HG02588 (cell line): ENCODE measurements around the gene SNX2.
"Not testable (repeated sequence)": the region's sequence is repeated elsewhere in the genome, so short reads cannot be mapped to it uniquely, and the experiment has no call there.

Experiments used
- ATAC-seq: cut with Tn5 transposase; IDR thresholded peaks from one replicate; pipeline ENCODE4 v1.9.1; 2021; ENCODE audit warnings: mild to moderate bottlenecking, moderate library complexity; ENCODE audit not compliant: unreplicated experiment

The SNX2 gene, protein sequence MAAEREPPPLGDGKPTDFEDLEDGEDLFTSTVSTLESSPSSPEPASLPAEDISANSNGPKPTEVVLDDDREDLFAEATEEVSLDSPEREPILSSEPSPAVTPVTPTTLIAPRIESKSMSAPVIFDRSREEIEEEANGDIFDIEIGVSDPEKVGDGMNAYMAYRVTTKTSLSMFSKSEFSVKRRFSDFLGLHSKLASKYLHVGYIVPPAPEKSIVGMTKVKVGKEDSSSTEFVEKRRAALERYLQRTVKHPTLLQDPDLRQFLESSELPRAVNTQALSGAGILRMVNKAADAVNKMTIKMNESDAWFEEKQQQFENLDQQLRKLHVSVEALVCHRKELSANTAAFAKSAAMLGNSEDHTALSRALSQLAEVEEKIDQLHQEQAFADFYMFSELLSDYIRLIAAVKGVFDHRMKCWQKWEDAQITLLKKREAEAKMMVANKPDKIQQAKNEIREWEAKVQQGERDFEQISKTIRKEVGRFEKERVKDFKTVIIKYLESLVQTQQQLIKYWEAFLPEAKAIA

DNA sequence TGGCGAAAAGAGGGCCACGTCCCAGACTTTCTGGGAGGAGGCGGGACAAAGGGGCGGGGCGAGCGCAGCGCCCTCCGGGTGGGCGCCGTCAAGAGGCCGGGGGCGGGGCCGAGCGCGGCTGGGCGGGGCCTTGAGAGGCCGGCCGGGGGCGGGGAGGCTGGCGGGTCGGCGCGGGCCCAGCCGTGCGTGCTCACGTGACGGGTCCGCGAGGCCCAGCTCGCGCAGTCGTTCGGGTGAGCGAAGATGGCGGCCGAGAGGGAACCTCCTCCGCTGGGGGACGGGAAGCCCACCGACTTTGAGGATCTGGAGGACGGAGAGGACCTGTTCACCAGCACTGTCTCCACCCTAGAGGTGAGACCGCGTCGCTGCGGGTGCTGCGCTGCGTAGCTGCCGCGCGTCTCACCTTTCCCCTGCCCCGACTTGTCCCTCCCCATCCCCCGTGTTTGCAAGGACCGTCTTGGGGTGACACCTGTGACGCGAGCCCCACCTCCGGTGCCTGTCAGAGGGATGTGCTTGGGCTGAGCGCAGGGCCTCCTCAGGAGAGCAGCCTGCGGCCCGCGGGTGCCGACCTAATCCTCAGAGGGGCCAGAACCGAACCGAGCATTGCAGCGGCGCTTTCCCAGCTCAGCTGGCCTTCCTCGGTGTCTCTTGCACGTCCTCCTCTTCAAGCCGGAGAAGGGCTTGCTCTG, at the start of gene SNX2:
Gene SNX2 (plus strand): TSS at position 220 of the 689 bp plus-strand sequence. CDS start 24 bp downstream, at position 244.
- peak; percentile 89 for ATAC-seq

DNA sequence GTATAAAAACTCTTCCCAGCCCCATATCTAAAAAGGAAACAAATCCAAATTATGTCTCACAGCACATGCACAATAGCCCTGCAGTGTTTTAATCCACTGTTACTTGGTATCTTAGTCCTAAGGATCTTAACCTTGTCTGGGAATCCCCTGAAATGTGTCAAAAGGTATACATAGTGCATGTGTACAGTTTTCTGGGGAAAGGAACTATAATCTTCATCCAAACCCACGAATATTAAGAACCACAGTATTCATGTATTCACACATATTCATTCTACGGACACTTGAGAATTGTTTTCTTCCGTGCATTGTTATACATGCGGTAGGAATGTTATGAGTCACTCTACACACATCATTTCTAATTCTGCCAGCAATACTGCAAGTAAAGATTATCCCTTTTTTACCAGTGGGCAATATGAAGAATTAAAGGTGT, 47.8 kb upstream of the SNX2 start:
- peak; percentile 41 for ATAC-seq

DNA sequence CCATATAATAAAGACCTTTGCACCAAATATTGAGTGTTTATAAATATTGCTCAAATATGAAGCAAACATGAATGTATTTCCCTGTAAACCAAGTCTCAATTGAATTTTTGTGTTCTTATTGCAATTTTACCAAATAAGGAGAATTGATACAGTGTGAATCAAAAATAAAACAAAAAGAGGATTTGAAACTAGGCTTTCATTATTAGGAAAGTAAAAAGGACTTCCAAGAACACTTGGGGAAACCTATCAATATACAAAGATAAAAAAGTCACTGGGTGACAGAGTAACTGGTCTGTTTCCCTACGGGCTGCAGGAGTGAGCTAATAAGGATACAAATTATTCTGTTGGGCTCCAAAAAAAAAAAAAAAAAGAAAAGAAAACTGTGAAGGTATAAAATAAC, 44.8 kb upstream of the SNX2 start:
- ATAC-seq = no peak

DNA sequence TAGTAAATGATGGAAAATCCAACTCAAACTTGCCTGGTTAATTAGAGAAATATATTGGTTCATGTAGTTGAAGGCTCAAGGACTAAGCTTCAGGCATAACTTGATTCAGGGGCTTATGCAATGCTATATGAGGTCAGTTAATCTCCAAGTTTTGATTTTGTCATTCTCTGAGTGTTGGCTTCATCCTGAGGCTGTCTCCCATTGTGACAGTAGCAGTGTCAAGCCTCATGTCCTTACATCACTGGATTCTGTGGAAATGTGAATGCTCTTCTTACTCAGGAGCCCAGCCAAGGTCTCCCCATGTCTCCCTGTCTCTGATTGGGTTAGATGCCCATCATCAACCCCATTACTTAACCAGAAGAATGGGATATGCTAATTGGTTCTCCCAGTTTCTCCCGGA, 44.4 kb upstream of the SNX2 start:
- no peak for ATAC-seq

DNA sequence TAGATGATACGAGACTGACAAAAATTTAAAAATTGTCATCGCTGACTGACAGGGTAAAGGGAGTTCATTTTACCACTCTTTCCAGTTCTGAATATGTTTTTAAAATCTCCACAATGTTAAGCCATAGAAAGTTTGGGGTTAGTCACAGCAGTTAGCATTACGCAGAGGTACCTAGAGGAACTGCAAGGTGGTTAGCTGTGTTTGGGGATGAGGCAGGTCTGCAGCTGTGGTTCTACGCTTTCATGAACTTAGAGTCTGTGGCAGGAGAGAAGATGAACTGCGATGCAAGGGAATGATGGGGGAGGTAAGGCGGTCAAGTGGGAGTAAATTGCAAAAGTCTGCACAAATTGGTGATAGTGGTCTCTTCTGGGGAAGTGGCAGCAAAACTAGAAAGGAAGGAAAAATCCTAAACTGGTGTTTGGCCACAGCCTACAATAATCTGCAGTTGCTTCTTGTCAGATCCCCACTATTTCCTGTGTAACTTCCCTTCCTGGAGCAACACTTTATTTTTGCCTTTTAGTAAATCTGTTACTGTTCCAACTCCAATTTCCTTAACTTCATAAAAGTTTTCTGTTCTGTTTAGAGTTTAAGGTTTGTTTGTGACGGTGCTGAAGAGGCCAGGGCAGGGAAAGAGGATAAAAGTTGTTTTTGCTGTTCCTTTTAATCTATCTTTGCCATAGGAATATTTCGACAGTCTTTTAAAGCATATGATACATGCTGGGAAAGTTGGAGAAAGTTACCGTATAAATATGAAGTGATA, 38.6 kb upstream of the SNX2 start:
- ATAC-seq = no peak

DNA sequence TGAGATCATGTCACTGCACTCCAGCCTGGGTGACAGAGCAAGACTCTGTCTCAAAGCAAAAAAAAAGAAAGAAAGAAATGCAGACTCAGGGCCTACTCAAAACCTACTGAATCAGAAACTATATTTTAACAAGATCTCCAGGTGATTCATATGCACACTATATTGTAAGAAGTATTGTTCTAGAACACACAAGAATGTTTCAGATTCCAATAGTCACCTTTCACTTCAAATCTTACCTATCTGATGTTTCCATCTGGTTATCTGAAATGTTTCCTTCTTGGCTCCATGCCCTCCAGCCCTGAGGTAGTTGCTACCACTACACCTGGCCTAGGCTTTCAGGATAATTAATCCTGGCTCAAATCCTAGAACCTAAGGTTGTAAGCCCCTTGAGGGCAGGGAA, 36.8 kb upstream of the SNX2 start:
- ATAC-seq = no peak

DNA sequence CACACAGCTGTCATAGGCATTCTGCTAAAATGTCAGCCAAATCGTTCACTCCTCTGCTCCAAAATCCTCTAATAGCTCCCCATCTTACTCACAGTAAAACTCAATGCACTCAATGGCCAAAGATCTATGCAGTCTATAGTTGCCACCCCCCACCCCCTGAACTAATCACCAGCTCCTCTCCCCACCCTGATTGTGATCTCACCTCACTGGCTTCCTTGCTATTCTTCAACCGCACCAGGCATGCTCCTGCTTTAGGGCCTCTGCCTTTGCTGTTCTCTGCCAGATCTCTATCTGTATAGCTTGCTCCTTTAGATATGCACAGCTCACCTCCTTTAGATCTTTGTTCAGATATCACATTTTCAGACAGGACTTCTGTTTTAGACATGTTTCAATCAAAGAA, 33.2 kb upstream of the SNX2 start:
- no peak for ATAC-seq

DNA sequence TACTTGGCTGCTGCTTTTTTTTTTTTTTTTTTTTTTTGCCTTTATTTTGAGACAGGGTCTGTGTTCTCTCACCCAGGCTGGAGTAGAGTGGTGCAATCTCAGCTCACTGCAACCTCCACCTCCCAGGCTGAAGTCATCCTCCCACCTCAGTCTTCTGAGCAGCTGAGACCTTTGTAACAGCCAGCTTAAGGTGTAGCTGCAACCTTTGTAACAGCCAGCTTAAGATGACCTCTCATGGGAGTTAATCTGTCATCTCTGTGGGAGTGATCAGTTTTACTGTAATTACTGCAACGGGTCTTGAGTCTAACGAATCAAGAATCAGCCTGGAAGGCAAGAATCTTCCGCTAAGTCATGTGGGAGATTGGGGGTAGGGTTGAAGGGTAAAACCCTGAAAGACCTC, 31.6 kb upstream of the SNX2 start:
- no peak for ATAC-seq

DNA sequence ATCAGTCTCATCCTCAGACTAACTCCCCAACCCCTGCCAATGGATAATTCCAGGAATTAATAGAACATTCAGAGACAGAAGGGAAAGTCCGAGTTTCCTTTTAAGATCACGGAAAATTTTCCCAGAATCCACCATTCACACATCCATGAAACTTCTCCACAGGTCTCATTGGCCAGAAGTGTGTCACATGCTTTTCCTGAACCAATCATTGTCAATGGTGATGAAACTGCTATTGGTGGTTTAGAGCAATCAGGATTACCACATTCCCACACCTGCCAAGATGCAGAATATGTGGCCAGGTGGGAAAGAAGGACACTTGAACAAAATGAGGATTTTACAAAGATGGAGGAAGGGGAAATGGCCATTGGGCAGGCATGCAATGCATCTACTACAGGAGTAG, 29.3 kb upstream of the SNX2 start:
- ATAC-seq = no peak

DNA sequence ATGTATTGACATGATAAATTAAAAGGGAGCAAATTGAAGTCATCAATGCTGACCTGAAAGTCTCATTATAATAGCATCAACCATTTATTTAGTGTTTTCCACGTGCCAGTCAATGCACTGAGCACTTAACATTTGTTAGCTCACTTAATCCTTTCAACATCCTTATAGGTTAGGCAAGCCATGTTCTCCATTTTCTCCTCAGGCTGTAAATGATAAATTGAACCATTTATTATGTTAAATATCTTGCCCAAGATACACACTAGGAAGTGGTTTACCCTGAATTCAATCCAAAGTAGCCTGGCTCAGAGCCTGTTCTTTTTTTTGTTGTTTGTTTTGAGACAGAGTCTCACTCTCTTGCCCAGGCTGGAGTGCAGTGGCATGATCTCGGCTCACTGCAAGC, 25.0 kb upstream of the SNX2 start:
- no peak for ATAC-seq

DNA sequence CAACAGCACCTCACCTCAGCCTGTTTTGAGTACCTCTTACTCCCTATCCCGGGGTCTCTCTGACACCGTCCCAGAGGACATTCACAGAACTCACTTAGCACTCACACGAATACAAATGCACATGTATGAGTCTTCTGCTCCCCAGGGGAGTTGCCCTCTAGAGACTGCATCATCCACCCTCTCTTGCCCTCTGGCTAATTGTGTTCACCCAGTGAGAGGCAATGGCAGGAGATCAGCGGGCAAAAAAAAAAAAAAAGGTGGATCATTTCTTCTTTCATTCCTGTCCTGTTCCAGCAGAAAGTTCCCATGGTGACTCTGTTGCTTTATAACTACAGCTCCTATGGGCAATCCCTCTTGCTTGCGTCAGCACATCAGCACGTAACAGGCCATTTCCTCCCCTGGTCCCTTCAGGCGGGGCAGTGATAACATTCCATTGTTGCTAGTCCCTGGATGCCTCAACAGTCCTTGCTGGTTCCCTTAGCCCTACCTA, 23.5 kb upstream of the SNX2 start:
- no peak for ATAC-seq

DNA sequence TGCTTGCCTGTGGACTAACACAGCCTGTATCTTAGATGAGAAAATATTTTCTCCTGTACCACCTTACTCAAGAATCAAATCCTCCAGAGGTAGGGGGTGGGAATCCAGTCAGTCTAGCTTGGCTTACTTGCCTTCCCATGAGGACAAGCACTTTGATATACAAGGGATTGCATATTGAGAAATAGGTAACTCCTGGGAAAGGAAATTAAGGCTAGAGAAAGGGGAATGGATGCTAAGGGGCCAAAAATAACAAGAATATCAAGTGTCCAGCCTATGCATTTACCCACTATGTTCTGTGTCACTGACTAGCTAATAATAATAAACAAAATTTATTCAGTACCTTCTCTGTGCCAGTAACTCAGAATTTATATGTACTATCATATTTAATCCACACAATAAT, 21.4 kb upstream of the SNX2 start:
- no peak for ATAC-seq

DNA sequence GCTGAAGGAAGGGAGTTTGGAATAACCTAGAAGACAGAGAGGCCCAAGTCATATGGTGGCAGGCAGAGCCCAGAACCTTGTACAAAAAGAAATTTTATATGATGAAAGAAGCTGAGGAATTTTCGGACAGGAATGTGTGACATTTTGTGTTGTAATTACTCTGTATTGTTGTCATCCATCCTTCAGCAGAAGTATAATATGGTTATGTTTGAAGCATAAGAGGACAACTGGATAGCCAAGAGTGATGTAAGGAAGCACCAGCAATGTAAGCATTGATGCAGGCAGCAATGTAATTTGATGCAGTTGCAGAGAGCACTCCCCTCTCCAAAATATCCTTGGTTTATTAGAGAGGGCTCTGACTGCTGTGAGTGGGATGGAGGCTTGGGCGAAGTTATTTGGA, 19.1 kb upstream of the SNX2 start:
- no peak for ATAC-seq

DNA sequence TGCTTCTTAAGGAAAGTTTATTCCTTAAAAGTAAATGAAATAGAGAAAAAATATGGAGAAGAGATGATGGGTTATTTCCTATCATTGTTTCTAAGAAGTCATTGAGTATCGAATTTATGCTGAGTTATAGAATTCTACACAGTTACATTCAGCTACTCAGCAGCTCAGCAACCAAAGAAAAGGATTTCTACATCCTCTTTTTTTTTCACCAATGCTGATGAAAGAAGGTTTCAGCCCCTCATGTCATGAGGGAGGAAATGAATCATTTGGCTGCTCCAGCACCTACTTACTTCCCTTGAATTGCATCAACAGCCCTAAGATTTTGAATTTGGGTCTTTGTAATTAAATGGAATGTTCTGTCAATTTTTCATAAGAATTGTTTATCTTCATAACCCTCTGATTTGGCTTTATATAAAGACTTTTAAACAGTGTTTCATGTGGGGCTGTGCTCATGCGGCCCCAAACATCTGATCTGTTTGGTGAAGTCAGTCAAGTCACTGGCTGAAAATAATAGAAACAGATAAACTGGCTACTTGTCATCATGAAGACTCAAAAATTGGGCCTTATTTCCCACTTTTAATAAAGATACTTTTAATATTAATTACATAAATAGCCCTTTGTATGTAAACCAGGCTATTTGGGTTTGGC, 18.5 kb upstream of the SNX2 start:
- peak; percentile 83 for ATAC-seq

DNA sequence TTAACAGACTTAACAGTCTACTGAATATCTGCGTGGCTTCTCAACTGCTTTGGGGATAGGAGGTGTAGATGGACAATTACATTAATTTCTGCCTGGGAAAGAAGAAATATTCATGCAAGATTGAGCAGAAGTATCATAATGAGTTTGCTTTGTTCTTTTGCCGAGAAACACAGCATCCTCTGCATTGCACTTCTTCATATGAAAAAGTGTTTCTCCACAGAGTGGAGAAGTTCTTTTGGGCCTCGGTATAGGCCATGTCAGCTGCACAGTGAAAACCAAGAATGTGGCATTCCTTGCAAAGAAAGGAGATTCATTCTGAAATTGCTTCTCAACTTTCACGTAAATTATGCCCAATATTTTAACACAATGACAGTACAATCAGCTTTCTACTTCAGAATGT, 17.6 kb upstream of the SNX2 start:
- no peak for ATAC-seq

DNA sequence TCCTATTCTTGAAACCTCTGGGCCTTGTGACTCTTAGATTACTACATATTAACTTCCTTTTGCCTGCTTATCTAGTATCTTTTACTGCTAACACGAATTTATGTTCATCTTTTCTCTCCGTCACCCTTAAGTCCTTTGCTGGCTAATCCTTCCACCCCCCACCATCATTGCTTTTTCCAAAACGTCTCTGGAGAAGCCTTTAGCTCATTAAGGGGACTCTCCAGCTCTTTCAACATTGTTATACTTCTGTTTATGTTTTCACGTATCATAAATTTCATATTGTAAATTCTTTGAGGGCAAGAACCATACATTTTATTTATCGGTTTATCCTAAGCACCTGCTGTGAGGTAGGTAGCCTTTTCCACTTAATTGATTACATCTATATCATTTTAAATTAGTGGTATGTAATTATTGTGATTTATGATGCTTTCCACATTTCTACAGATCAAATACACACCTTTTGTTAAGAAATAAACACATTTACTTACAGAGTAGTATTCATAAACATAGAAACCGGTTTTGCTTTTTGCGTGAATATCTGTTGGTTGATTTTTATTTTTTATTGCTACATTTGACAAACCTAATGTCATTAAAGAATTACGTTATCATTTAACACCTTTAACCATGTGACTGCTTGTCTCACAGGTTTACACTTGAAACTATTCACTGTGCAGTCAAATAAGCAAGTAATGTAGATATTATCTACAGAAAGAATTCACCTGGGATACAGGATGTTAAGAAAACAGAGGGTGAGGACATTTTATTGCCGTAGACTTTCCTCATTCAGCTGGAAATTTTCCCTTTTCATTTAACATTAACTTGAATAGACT, 15.4 kb upstream of the SNX2 start:
- no peak for ATAC-seq

DNA sequence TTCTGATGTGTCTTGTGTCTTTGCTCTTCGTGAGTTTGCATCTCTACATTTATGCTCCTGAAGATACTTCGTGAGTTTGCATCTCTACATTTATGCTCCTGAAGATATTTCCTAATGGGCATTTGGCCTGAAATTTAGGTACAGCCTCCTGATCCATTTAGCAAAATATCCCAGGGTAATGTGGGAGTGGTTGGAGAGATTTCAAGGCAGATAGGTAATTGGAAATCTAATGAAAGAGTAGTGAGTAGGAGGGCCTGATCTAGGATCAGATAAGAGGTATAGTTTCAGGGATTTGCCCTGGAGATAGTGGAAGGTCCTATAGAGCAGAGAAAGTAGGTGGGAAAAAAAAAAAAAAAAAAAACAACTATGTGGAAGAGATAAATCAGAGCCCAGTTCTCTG, 14.6 kb upstream of the SNX2 start:
- no peak for ATAC-seq

DNA sequence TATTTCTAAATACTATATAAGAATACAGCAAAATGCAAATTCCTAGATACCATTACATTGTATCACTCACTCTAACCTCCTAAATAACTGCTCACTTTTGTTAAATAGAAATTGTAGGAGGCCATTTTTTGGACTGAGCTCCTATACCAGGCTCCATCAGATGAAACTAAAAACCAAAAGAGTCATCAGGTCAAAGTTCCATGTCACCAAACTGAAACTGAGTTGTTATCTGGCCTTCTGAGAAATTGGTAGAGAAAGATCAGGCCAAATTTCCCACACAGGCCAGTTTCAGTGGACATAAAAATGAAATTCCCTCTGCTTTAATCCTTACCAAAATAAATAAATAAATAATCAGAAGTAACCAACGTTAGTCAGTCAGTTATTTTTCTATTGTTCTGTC, 13.8 kb upstream of the SNX2 start:
- ATAC-seq = no peak

DNA sequence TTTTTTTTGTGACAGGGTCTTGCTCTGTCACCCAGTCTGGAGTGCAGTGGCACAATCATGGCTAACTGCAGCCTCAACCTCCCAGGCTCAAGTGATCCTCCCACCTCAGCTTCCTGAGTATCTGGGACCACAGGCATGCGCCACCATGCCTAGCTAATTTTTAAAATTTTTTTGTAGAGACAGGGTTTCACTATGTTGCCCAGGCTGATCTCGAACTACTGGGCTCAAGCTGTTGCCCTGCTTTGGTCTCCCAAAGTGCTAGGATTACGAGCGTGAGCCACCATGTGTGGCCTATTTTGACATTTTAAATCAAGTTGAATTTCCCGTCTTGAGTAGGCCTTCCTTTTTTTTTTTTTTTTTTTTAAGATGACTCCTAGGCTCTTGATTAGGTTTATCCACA, 13.0 kb upstream of the SNX2 start:
- not testable (repeated sequence) for ATAC-seq

DNA sequence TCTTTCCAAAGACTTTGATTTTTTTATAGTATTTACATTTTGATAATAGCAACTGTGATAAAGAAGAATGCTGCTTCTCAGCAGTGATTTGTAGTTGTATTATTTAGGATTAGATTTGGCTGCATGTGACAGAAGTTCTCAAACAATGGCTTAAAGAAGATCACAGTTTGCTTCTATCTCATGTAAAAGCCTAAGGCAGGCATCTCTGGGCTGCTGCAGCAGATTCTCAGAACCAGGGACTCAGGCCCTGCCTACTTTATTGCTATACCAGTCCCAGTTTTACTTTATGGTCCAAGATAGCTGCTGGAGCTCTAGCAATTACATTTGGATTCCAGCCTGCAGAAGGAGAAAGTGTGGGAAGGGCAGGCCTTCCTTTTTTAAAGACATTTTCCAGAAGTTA, 8.8 kb upstream of the SNX2 start:
- no peak for ATAC-seq
